ENCODE data around the gene IQGAP1. TPM values are rescaled to one million over a fixed set of nuclear protein-coding genes. Genes with fewer than 3 reads are reported as not detected.
A peak's percentile ranks its signal among the peaks of the same experiment; 100 is the strongest.

Gene IQGAP1
- total and polyA plus RNA-seq, 2 of the 13 experiments (the other 11 are each of a cell fraction or from before 2014, with no cell fraction given), result 29.5 to 37.9 TPM

GRCh38 chr15:90352107-90352893 lies 35.7 kb upstream of the IQGAP1 start, which contains the start of gene ZNF774 (continued):
- TF ChIP-seq HINFP (CRISPR knock-in tag; IDR thresholded peaks at IDR 0.05; ENCODE audit: low read depth) (0 out of 2 replicates have a peak, but pooled peaks have one; percentile 37), ZNF33B (CRISPR knock-in tag; IDR thresholded peaks at IDR 0.05) (0 out of 2 replicates have a peak, but pooled peaks have one; percentile 55), PHF8 (CRISPR knock-in tag; IDR thresholded peaks at IDR 0.05) (peak; percentile 69), ZBTB21 (CRISPR knock-in tag; IDR thresholded peaks at IDR 0.05) (no peak), HOXD1 (CRISPR knock-in tag; IDR thresholded peaks at IDR 0.05) (no peak), CEBPZ (IDR thresholded peaks at IDR 0.05; ENCODE audit: low read length) (no peak), STAT6 (CRISPR knock-in tag; IDR thresholded peaks at IDR 0.05; ENCODE audit: borderline replicate concordance) (no peak), ZNF850 (CRISPR knock-in tag; conservative IDR thresholded peaks at IDR 0.05) (0 out of 2 replicates have a peak, but pooled peaks have one; percentile 8), FOXJ3 (CRISPR knock-in tag; IDR thresholded peaks at IDR 0.05; ENCODE audit: borderline replicate concordance) (no peak), JUN (CRISPR knock-in tag; IDR thresholded peaks at IDR 0.05) (no peak), PRPF4 (IDR thresholded peaks at IDR 0.05; ENCODE audit: low read depth, low read length, poor library complexity, severe bottlenecking) (no peak), BORCS8-MEF2B (CRISPR knock-in tag; IDR thresholded peaks at IDR 0.05) (peak; percentile 42; the same call in 1 of the 2 replicates), MEIS1 (CRISPR knock-in tag; IDR thresholded peaks at IDR 0.05; ENCODE audit: borderline replicate concordance) (no peak), HES4 (CRISPR knock-in tag; IDR thresholded peaks at IDR 0.05; ENCODE audit: borderline replicate concordance) (no peak), HOXA9 (CRISPR knock-in tag; IDR thresholded peaks at IDR 0.05; ENCODE audit: borderline replicate concordance) (no peak), ZNF619 (CRISPR knock-in tag; IDR thresholded peaks at IDR 0.05) (no peak), ZBED4 (CRISPR knock-in tag; IDR thresholded peaks at IDR 0.05; ENCODE audit: borderline replicate concordance) (peak; percentile 39; the same call in 1 of the 2 replicates)

Measured in HepG2 (cell line).